ENCODE measurements around the gene KNDC1. TPM values are rescaled to one million over a fixed set of nuclear protein-coding genes. Genes with fewer than 3 reads are reported as not detected.

KNDC1 gene
- total and polyA plus RNA-seq, 4 experiments from 2014 or later = 0.09 to 1.4 (median 0.87) TPM; not detected in 1

DNA sequence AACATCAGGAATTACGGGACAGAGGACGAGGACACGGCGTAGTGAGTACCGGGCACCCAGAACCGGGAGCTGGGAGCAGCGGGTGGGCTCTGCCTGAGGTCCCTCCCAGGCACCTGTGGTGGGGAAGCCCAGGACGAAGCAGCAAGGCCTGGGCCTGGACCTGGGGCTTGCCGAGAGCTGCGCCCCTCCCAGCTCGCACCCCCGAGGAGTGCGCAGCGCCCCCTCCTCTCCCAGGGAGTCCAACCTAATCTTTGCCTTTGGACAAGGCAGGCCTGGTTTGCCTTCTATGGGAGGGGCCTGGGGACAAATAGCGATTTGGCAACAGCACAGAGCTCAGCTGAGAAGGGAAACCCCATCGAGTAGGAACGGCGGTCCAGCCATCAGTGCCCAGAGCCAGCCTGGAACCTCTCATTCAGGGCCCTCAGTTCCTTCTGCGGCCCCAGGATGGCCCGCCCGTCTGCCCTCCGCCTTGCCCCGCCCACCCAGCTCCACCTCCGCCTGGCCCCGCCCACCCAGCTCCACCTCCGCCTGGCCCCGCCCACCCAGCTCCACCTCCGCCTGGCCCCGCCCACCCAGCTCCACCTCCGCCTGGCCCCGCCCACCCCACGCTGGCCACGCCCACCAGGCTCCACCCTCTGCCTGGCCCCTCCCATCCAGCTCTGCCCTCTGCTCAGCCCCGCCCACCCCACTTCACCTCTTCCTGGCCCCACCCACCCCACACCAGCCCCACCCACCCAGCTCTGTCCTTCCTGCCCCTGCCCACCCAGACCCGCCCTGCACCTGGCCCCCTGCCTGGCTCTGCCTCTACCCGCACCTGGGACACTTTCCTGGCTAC is 32.5 kb upstream of the KNDC1 start:
- H3K36me3 ChIP-seq (ENCODE audit: insufficient read depth, low read length) = no peaks in the 10 kb centered on the region
- no peak overlapping the region for H3K27ac ChIP-seq (ENCODE audit: low read depth, low read length)
- Mint-ChIP-seq H3K36me3 (no peaks in the 10 kb centered on the region), H3K4me3 (no peak overlapping the region), H3K27ac (no peak overlapping the region), H3K4me1 (peaks cover 3 to 9% (median 6%) of the 10 kb centered on the region in 4 donors), H3K9me3 (no peaks in the 10 kb centered on the region), H3K27me3 (peaks cover 8 to 9% of the 10 kb centered on the region in 2 donors)
- POLR2A ChIA-PET (ENCODE audit: partially characterized antibody) = no interaction called here
- DNase-seq = peak in 2 of 5 donors; percentile 7 to 12
- H3K9me3 ChIP-seq (ENCODE audit: control insufficient read depth in 1 of 2, low read length in 2 of 2) = no peaks in the 10 kb centered on the region
- CTCF ChIA-PET (ENCODE audit: partially characterized antibody) = no interaction called here
- H3K4me3 ChIP-seq (ENCODE audit: low read length in 2 of 2) = no peak overlapping the region
- H3K27me3 ChIP-seq (ENCODE audit: insufficient read depth, low read length) = no peaks in the 10 kb centered on the region
- intact Hi-C loops (cut with micrococcal nuclease) = no loop called here
- H3K4me1 ChIP-seq (ENCODE audit: insufficient read depth, low read length) = no peaks in the 10 kb centered on the region

- H3K27me3 ChIP-seq (ENCODE audit: insufficient read depth, low read length) = no peaks in the 10 kb centered on the region
- Mint-ChIP-seq H3K4me3 (no peak overlapping the region), H3K4me1 (peaks cover 0 to 4% (median 3%) of the 10 kb centered on the region in 4 donors), H3K36me3 (no peaks in the 10 kb centered on the region), H3K27me3 (peaks cover 4 to 7% of the 10 kb centered on the region in 2 donors), H3K9me3 (no peaks in the 10 kb centered on the region), H3K27ac (no peak overlapping the region)
- DNase-seq = no peak
- no peak overlapping the region for H3K27ac ChIP-seq (ENCODE audit: low read depth, low read length)
- ChIA-PET CTCF (ENCODE audit: partially characterized antibody) (no interaction called here), POLR2A (ENCODE audit: partially characterized antibody) (no interaction called here)
- no peak overlapping the region for H3K4me3 ChIP-seq (ENCODE audit: low read length in 2 of 2)
- intact Hi-C loops (cut with micrococcal nuclease) = no loop called here
- H3K4me1 ChIP-seq (ENCODE audit: insufficient read depth, low read length) = no peaks in the 10 kb centered on the region
- H3K36me3 ChIP-seq (ENCODE audit: insufficient read depth, low read length) = no peaks in the 10 kb centered on the region
- no peaks in the 10 kb centered on the region for H3K9me3 ChIP-seq (ENCODE audit: control insufficient read depth in 1 of 2, low read length in 2 of 2)
Observed at GRCh38 chr10:133128126-133129070, 31.6 kb upstream of the KNDC1 start.

DNA sequence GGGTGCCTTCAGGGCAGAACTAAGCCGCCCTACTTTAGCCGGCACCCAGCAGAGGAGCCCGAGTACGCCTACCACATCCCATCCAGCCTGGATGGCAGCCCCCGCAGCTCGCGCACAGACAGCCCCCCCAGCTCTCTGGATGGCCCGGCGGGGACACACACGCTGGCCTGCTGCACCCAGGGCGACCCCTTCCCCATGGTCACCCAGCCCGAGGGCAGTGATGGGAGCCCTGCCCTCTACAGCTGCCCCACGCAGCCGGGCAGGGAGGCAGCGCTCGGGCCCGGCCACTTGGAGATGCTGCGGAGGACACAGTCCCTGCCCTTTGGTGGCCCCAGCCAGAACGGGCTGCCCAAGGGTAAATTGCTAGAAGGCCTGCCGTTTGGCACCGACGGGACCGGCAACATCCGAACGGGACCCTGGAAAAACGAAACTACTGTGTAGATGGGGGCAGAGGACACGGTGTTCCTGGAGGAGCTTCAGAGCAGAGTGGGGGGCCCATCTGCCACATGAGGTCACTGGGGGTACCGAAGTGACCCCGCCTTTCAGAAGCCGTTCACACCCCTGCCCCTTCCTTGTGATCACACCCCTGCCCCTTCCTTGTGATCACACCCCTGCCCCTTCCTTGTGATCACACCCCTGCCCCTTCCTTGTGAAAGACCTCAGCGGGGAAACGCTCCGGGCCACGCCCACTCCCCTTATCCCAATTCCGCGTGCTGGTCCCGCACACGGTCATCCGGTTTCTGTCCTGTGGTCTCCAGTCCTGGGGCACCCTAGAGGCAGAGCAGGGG is 30.8 kb upstream of the KNDC1 start:
- DNase-seq = no peak
- intact Hi-C loops (cut with micrococcal nuclease) = no loop called here
- Mint-ChIP-seq H3K27ac (no peak overlapping the region), H3K4me3 (peak overlapping the region in 1 of 8 donors; percentile 26), H3K9me3 (no peaks in the 10 kb centered on the region), H3K36me3 (no peaks in the 10 kb centered on the region), H3K4me1 (peaks cover 0 to 4% (median 3%) of the 10 kb centered on the region in 4 donors), H3K27me3 (peaks cover 2 to 7% of the 10 kb centered on the region in 2 donors)
- H3K4me1 ChIP-seq (ENCODE audit: insufficient read depth, low read length) = no peaks in the 10 kb centered on the region
- ChIA-PET POLR2A (ENCODE audit: partially characterized antibody) (no interaction called here), CTCF (ENCODE audit: partially characterized antibody) (no interaction called here)
- H3K36me3 ChIP-seq (ENCODE audit: insufficient read depth, low read length) = no peaks in the 10 kb centered on the region
- H3K27me3 ChIP-seq (ENCODE audit: insufficient read depth, low read length) = no peaks in the 10 kb centered on the region
- no peaks in the 10 kb centered on the region for H3K9me3 ChIP-seq (ENCODE audit: control insufficient read depth in 1 of 2, low read length in 2 of 2)
- H3K27ac ChIP-seq (ENCODE audit: low read depth, low read length) = no peak overlapping the region
- no peak overlapping the region for H3K4me3 ChIP-seq (ENCODE audit: low read length in 2 of 2)

GRCh38 chr10:133129859-133130495 is 30.0 kb upstream of the KNDC1 start:
- no peak overlapping the region for H3K27ac ChIP-seq (ENCODE audit: low read depth, low read length)
- Mint-ChIP-seq H3K4me1 (peaks cover 0 to 2% (median 2%) of the 10 kb centered on the region in 4 donors), H3K4me3 (peak overlapping the region in 1 of 8 donors; percentile 26), H3K27ac (no peak overlapping the region), H3K36me3 (no peaks in the 10 kb centered on the region), H3K27me3 (peaks cover under 1 to 5% of the 10 kb centered on the region in 2 donors), H3K9me3 (no peaks in the 10 kb centered on the region)
- ChIA-PET CTCF (ENCODE audit: partially characterized antibody) (no interaction called here), POLR2A (ENCODE audit: partially characterized antibody) (no interaction called here)
- H3K4me1 ChIP-seq (ENCODE audit: insufficient read depth, low read length) = no peaks in the 10 kb centered on the region
- intact Hi-C loops (cut with micrococcal nuclease) = no loop called here
- no peak for DNase-seq
- H3K9me3 ChIP-seq (ENCODE audit: control insufficient read depth in 1 of 2, low read length in 2 of 2) = no peaks in the 10 kb centered on the region
- H3K27me3 ChIP-seq (ENCODE audit: insufficient read depth, low read length) = no peaks in the 10 kb centered on the region
- no peaks in the 10 kb centered on the region for H3K36me3 ChIP-seq (ENCODE audit: insufficient read depth, low read length)
- H3K4me3 ChIP-seq (ENCODE audit: low read length in 2 of 2) = no peak overlapping the region

- H3K36me3 Mint-ChIP-seq = no peaks in the 10 kb centered on the region
Observed at GRCh38 chr10:133130602-133131001, 29.4 kb upstream of the KNDC1 start.

DNA sequence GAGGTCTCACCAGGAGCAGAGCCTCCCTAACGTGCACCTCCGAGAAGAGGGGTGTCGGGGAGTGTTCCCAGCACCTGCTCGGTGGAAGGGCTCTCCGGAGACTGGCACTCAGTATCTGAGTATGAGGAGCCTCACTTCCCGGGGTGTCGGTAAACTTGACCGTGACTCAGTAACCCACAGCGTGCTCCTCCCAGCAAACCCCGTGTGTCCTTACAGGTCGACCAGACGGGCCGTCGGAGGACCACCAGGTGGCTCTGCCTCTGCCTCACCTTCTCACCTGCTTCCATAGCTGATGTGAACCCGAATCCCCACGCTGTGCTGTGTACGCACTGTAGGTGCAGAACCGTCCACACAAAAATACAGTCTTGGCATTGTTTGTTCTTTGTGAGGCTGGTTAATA is 29.0 kb upstream of the KNDC1 start:
- no peaks in the 10 kb centered on the region for H3K36me3 Mint-ChIP-seq

More at GRCh38 chr10:133130602-133131001, 29.4 kb upstream of the KNDC1 start:
- Histone ChIP-seq H3K4me1 (ENCODE audit: insufficient read depth, low read length) (no peaks in the 10 kb centered on the region), H3K27me3 (ENCODE audit: insufficient read depth, low read length) (no peaks in the 10 kb centered on the region), H3K9me3 (ENCODE audit: control insufficient read depth in 1 of 2, low read length in 2 of 2) (no peaks in the 10 kb centered on the region), H3K27ac (ENCODE audit: low read depth, low read length) (no peak overlapping the region), H3K4me3 (ENCODE audit: low read length in 2 of 2) (no peak overlapping the region), H3K36me3 (ENCODE audit: insufficient read depth, low read length) (no peaks in the 10 kb centered on the region)
- H3K9me3 Mint-ChIP-seq = no peaks in the 10 kb centered on the region
- peaks cover 0 to 4% of the 10 kb centered on the region in 2 donors for H3K27me3 Mint-ChIP-seq
- H3K4me3 Mint-ChIP-seq = no peak overlapping the region
- intact Hi-C loops (cut with micrococcal nuclease) = no loop called here
- no peak for DNase-seq
- ChIA-PET POLR2A (ENCODE audit: partially characterized antibody) (no interaction called here), CTCF (ENCODE audit: partially characterized antibody) (no interaction called here)
- H3K4me1 Mint-ChIP-seq = no peaks in the 10 kb centered on the region
- H3K27ac Mint-ChIP-seq = no peak overlapping the region

More for the DNA sequence above, 29.0 kb upstream of the KNDC1 start:
- Mint-ChIP-seq H3K27me3 (no peaks in the 10 kb centered on the region), H3K4me1 (no peaks in the 10 kb centered on the region), H3K27ac (peak overlapping the region in 1 of 7 donors; percentile 68), H3K4me3 (no peak overlapping the region), H3K9me3 (no peaks in the 10 kb centered on the region)
- H3K9me3 ChIP-seq (ENCODE audit: control insufficient read depth in 1 of 2, low read length in 2 of 2) = no peaks in the 10 kb centered on the region
- CTCF ChIA-PET (ENCODE audit: partially characterized antibody) = no interaction called here
- H3K36me3 ChIP-seq (ENCODE audit: insufficient read depth, low read length) = no peaks in the 10 kb centered on the region
- no peaks in the 10 kb centered on the region for H3K4me1 ChIP-seq (ENCODE audit: insufficient read depth, low read length)
- intact Hi-C loops (cut with micrococcal nuclease) = no loop called here
- no peak overlapping the region for H3K4me3 ChIP-seq (ENCODE audit: low read length in 2 of 2)
- no peak for DNase-seq
- H3K27ac ChIP-seq (ENCODE audit: low read depth, low read length) = no peak overlapping the region
- POLR2A ChIA-PET (ENCODE audit: partially characterized antibody) = no interaction called here
- H3K27me3 ChIP-seq (ENCODE audit: insufficient read depth, low read length) = no peaks in the 10 kb centered on the region

All from CD4-positive, alpha-beta memory T cell (primary cell).